Measurements from ENCODE around the gene S100A1. TPM values are rescaled to one million over a fixed set of nuclear protein-coding genes. Genes with fewer than 3 reads are reported as not detected.

The S100A1 gene
- total RNA-seq, 1 donor from 2014 or later = not detected

- Mint-ChIP-seq H3K4me1 (ENCODE audit: low read depth) (peaks cover 32% of the 10 kb centered on the region), H3K27me3 (no peaks in the 10 kb centered on the region)
Measured at GRCh38 chr1:153607381-153607780, 20.9 kb upstream of the S100A1 start.

GRCh38 chr1:153608089-153608682 lies 20.0 kb upstream of the S100A1 start:
- H3K36me3 Mint-ChIP-seq (ENCODE audit: insufficient read depth) = peaks cover 8% of the 10 kb centered on the region

More at GRCh38 chr1:153607381-153607780, 20.9 kb upstream of the S100A1 start:
- Mint-ChIP-seq H3K4me3 (ENCODE audit: low read depth) (no peak overlapping the region), H3K36me3 (ENCODE audit: insufficient read depth) (peaks cover 8% of the 10 kb centered on the region), H3K27ac (no peak overlapping the region), H3K9me3 (ENCODE audit: low read depth) (no peaks in the 10 kb centered on the region)
- no peak for DNase-seq (ENCODE audit: low spot score, unreplicated experiment)
- no peak for TF ChIP-seq CTCF (IDR thresholded peaks at IDR 0.05; ENCODE audit: unreplicated experiment)

DNA sequence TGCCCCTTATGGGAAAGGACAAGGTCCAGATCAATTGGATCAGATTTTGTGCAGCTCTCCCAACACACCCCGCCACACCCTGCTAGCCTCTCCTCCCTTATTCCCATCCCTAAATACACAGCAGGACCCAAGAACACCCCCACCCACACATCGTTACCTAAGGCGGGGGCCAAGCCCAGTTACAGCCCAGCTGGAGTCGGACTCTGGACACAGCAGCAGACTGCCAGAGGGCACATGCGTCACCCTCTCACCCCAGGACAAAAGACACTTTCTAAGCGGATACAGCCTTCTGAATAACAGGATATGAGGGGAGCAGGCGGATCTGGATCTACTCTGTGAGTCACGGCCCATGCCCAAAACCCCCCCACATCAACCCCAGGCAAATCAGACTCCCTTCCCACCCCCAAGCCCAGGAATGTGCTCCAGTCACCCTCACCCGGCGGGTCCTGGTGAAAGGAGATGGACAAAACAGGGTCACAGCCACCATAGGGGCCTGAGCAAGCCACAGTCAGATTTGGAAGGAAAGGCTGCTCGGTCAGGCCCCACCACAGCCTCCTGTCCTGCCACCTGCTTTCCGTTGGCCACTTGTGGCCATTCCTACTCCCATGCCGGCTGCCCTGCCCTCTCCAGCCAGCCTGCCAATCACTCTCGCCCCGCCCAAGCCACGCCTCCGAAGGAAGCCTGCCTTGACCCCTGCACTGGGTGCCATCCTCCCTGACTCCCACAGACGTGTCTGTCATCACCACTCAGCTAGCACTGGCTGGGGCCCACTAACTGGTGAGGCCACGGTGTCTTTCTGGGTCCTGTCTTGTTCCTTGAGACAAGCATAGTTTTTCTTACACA lies 19.3 kb upstream of the S100A1 start:
- Mint-ChIP-seq H3K4me3 (ENCODE audit: low read depth) (peak overlapping the region; percentile 43), H3K36me3 (ENCODE audit: insufficient read depth) (peaks cover 8% of the 10 kb centered on the region), H3K27me3 (no peaks in the 10 kb centered on the region), H3K4me1 (ENCODE audit: low read depth) (peaks cover 40% of the 10 kb centered on the region), H3K27ac (no peak overlapping the region), H3K9me3 (ENCODE audit: low read depth) (no peaks in the 10 kb centered on the region)
- no peak for DNase-seq (ENCODE audit: low spot score, unreplicated experiment)
- TF ChIP-seq CTCF (IDR thresholded peaks at IDR 0.05; ENCODE audit: unreplicated experiment) = no peak

More at GRCh38 chr1:153608089-153608682, 20.0 kb upstream of the S100A1 start:
- no peaks in the 10 kb centered on the region for H3K9me3 Mint-ChIP-seq (ENCODE audit: low read depth)
- H3K4me3 Mint-ChIP-seq (ENCODE audit: low read depth) = no peak overlapping the region
- no peaks in the 10 kb centered on the region for H3K27me3 Mint-ChIP-seq
- H3K4me1 Mint-ChIP-seq (ENCODE audit: low read depth) = peaks cover 37% of the 10 kb centered on the region
- H3K27ac Mint-ChIP-seq = peak overlapping the region; percentile 16
- TF ChIP-seq CTCF (IDR thresholded peaks at IDR 0.05; ENCODE audit: unreplicated experiment) = no peak
- no peak for DNase-seq (ENCODE audit: low spot score, unreplicated experiment)

DNA sequence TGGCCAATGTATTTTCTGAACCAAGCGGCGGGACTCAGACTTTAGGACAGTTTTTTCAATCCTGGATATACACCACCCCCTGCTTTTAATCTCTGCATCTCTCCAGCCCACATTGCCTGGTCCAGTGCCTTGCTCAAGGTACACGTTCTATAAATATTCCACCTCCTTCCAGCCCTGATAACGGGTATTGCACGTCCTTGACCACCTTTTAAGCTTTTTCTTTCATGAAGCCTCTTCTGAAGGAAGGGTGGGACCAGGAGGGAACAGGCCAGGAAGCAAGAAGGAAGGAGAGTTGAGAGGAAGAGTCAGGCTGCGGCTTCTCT lies 18.7 kb upstream of the S100A1 start:
- Mint-ChIP-seq H3K27me3 (no peaks in the 10 kb centered on the region), H3K4me1 (ENCODE audit: low read depth) (peaks cover 40% of the 10 kb centered on the region)
- no peak for TF ChIP-seq CTCF (IDR thresholded peaks at IDR 0.05; ENCODE audit: unreplicated experiment)

GRCh38 chr1:153610334-153610733 lies 17.9 kb upstream of the S100A1 start:
- Mint-ChIP-seq H3K9me3 (ENCODE audit: low read depth) (no peaks in the 10 kb centered on the region), H3K36me3 (ENCODE audit: insufficient read depth) (peaks cover 5% of the 10 kb centered on the region), H3K4me1 (ENCODE audit: low read depth) (peaks cover 40% of the 10 kb centered on the region), H3K27ac (no peak overlapping the region), H3K27me3 (no peaks in the 10 kb centered on the region), H3K4me3 (ENCODE audit: low read depth) (no peak overlapping the region)
- DNase-seq (ENCODE audit: low spot score, unreplicated experiment) = no peak
- TF ChIP-seq CTCF (IDR thresholded peaks at IDR 0.05; ENCODE audit: unreplicated experiment) = no peak

More for the DNA sequence above, 18.7 kb upstream of the S100A1 start:
- Mint-ChIP-seq H3K36me3 (ENCODE audit: insufficient read depth) (peaks cover 8% of the 10 kb centered on the region), H3K4me3 (ENCODE audit: low read depth) (peak overlapping the region; percentile 43), H3K9me3 (ENCODE audit: low read depth) (no peaks in the 10 kb centered on the region), H3K27ac (no peak overlapping the region)
- no peak for DNase-seq (ENCODE audit: low spot score, unreplicated experiment)

Measured in progenitor cell of endocrine pancreas (in vitro differentiated cells).